HG03064 (cell line): ENCODE measurements around the gene CELSR1.

Source experiments
- ATAC-seq: cut with Tn5 transposase; IDR thresholded peaks from one replicate; pipeline ENCODE4 v1.9.1; 2021; ENCODE audit warnings: low read depth; ENCODE audit not compliant: unreplicated experiment

CELSR1 gene

DNA sequence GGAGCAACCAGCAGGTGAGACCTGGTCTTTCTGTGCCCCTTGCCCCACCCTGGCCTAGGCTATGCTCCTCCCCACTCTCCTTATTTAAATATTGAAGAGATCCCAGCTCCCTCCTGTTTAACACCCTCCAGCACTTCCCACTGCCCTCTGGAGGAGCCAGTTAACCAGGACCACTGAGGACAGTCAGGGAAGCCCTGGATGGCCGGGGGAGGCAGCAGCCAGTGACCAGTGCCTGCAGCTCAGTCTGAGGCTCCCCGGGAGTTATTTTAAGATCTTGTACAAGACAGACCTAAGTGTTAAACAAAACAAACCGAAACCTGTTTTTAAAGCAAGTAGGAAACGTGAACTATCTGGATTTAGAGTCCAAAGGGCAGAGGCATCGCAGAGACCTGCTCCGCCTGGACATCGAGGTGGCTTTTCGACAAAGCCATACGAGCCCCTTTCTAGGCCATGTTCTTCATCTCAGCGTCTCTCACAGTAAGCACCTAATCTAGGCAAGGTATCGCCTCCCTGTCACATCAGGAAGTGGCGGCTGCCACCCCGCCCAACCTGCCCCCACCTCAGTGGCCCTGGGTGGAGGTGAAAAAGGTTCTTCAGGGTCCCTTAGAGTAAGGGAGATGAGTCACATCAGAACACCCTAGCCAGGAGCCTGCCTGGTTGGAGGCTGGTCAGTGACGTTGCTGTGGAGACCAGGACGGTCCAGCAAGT lies 166.7 kb downstream of the CELSR1 start:
- no peak for ATAC-seq

DNA sequence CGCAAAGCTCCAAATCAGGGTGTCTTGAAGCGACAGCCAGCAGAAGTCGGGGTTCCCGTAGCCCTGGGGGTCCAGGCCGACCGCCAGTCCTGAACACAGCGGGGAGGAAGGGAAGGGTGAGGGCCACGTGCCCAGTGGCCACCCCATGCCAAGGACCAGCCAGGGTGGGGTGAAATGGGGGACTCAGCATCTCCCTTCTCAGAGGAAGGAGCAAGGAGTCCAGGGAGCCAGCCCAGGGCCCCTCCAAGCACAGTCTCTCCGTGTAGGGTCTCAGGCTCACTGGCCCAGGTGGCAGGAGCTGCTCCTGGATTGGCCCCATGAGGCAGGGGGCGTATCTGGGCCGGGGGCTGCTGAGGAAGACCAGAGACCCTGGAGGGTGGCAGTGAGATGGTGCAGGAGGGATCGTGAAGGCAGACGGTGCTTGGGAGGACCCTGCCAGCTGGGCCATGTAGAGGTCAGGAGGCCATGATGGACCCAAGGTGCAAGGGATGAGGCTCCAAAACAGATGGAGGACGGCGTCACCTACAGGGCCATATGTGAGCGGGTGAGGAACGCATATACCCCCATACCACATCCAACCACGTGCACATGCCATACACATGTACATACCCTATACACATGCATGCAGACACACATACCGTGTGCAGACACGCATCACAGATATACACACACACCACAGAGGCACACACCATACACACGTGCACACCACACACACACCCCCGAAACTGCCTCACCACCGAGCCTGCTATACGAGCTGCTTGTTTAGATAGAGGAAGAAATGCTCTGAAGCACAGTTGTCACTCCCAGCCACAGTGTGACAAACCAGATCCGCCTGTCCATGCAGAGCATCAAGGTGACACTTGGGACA lies 167.5 kb downstream of the CELSR1 start:
- no peak for ATAC-seq

DNA sequence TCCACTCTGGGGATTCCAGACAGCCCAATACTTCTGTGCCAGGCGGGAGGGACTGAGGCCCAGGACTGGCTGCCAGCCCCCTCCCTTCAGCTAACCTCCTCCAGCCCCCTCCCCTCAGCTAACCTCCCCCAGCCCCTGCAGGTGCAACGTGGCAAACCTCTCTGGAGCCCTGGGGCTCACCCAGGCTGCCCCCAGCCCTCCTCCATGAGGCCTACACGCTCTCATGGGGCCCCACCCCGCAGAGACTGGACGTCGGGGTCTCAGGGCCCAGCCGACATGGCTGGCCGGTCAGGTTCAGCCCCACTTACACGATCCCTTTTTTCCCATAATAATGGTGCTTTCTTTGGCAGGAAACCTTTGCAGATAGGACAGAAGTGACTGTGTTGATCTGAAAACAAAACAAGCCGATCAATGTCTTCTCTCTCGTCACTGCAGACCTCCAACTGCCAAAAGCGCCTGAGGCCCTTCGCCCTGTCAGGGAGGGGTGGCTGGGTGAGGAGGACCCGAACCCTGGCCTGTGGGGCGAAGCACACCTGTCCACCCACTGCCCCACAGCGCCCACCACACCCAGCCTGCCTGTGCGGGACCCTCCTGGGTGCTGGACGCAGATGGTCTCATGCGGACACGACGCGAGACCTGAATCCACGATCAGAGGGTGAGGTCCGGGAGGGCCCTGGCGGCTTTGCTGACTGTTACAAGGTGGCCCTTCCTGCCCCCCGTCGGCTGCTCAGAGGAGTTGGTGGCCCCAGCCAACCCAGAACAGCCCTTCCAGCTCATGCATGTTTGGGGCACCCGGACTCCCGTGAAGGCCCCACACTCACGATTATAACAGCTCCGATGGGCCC lies 168.3 kb downstream of the CELSR1 start:
- ATAC-seq, result no peak

DNA sequence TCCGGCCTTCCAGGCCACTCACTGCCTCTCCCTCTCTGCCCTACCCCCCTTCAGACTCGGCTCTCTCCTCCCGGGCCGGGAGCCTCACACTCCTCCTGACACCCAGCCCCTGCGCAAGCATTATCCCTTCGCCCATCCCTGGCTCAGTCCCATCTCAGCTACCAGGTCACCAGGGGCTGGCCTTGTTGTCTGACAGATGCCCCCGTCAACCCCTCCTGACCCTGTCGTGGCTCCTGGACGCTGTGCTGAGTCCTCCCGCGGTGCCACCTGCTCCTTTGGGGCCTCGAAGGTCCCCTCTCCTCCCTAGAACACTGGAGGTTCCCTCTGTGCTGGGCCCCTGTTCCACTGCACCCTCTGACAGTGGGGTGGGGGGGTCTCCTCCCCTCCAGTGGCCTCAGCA lies 169.0 kb downstream of the CELSR1 start:
- ATAC-seq, result no peak

DNA sequence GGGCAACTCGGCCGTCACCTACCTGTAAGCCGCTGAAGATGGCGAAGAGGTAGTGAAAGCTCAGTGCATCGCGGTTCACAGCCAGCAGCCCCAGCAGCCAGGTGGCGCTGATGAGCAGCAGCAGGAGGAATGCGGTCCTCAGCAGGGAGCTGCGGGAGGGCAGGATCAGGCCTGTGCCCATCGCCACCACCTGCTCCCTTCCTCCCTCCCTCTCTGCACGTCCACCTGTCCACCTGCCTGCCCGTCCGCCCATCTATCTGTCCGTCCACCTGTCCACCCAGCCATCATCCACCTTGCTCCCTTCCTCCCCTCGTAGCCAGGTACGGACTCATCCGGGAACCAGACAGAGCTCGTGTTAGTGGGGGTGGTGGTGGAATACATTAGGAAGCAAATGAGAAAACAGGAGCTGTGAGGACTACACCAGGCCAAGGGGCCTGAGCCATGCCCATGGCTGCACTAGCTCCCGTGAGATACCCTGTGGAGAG lies 169.7 kb downstream of the CELSR1 start:
- no peak for ATAC-seq

DNA sequence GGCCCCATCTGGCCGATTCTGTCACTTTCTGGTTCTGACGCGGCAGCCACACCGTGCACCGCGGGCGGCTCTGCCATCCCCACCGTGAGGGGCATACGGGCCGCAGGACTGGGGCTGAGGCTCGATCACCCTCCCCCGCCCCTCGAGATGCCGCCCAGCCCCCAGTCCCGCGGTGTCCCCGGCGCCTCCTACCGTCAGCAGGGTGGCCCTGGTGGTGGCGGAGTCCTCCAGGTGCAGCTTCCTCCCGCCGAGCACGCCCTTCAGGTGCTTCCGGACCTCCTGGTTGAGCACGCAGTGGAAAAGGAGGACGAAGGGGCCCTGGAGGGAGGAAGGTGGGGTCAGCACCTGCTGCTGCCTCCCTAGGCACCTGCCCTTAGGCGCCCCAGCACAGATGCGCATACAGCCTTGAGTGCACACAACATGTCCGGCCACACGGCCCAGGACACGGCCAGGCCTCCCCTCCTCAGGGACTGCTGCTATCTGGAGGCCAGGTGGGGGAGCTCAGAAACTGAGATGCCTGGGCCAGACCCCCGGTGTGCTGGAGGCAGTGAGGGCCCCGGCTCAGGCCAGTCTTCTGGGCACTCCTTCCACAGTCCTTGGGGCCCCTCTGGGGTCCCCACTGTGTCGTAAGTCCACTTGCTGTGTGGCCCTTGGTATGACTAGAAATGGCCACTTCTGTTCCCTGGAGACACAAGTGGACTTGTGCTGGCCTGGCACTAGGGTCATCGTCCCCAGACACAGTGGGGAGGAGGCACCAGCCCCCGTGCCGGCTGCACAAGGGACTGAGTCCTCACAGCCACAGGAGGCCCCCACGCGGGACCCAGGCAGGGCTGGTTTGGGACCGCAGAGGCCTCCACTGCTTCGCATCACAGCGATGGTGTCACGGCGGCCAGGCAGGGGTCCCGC lies 170.4 kb downstream of the CELSR1 start:
- ATAC-seq, result no peak

DNA sequence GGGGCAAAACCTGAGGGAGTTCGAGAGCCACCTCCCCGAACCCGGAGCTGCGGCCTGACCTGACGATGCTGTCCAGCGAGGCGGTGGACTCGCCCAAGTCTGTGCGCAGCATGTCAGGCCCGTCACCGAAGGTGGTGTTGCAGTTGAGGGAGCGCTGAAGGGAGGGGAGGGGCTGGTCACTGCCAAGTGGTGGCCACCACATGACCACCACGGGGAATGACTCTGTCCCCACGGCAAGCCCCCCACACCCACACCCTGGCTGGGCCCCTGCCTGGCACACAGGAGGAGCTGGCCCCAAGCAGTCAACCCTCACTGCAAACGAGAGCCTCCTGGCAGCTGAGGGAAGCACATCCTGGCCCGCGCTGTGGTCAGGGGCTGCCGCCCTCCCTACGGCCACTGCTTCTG lies 171.1 kb downstream of the CELSR1 start:
- no peak for ATAC-seq

DNA sequence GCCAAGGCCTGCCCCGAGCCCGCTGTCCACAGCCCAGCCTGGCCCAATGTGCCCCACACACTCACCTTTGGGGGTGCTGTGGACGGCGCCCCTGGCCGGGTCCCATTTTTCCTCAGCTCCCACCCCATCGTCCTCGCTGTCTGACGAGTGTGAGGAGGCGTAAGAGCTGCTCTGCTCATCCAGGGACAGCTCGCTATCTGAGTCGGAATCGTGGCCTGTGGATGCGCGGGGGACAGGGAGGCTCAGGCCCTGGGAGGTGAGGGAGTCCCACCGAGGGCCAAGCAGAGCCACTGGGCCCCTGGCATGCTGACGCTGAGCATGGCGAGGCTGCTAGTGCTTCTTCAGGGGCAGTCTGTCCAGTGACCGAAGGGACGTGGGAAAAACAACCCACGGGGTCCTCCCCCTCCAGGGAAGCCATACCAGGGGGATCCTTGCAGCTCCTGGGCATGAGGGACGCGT lies 172.2 kb downstream of the CELSR1 start:
- ATAC-seq, result no peak

DNA sequence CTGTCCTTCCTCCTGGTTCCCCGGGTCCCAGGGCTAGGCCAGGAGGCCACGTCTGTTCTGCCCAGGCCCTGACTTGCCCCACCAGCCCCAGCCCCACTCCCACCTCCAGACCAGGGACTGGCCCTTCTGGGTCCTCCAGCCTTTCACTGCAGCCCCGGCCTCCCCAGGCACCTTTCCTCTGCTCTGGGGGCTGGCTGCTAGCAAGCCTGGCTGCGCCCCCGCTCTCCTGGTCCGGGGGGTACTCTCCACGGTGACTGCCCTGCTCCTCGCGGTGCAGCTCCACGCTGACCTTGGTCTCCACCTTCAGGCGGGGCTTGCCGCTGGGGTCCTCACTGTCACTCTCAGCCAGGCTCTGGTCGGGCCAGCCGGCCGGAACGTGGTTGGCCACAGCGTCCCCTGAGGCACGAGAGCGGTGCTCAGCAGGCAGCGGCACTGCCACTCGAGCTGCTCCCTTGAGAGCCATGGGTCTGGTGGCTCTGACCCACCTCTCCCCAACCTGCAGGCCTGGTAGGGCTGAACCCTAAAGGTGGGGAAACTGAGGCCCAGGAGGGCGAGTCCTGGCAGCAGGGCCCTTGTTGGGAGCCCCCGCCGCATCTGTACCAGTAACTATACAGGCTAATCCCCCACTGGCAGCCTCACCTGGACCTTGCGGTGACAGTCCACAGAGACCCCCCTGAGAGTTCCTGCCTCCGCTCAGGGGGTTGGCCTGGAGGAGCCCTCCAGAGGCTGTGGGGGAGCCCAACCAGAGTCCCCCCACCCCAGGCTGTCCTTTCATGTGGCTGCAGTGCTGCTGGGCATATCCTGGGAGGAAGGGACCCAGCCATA lies 172.9 kb downstream of the CELSR1 start:
- ATAC-seq, result no peak

DNA sequence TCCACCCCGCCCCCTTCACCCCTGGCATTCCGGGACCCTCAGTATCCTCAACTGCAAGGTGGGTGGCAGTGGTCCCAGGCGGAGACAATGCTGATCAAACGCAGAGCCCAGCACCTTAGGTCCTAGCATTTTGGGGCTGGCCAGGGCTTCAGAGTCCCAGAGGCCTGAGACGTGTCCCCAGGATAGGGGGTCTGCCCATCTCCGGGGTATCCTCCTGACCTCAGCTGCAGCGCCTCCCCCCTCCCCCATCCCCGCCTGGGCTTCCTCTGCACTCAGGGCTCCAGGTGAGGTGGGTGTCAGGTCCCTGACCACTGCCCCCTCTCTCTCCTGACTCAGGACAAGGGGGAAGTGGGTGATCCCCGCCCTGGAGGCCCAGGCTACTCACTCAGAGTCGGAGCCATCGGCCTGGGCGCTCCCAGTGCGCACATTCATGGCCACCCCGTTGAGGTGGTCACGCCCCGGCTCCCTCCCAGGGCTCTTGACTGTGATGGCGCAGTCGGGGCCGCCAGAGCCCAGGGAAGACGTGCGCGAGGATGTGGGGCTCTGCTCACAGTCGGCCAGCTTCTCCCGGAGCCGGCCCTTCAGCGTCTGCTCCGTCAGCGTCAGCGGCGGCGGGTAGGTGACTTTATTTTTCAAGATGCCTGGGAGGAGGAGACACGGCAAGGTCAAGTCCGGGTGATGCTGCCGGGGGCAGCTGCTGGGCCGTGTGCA lies 173.7 kb downstream of the CELSR1 start:
- ATAC-seq, result no peak

DNA sequence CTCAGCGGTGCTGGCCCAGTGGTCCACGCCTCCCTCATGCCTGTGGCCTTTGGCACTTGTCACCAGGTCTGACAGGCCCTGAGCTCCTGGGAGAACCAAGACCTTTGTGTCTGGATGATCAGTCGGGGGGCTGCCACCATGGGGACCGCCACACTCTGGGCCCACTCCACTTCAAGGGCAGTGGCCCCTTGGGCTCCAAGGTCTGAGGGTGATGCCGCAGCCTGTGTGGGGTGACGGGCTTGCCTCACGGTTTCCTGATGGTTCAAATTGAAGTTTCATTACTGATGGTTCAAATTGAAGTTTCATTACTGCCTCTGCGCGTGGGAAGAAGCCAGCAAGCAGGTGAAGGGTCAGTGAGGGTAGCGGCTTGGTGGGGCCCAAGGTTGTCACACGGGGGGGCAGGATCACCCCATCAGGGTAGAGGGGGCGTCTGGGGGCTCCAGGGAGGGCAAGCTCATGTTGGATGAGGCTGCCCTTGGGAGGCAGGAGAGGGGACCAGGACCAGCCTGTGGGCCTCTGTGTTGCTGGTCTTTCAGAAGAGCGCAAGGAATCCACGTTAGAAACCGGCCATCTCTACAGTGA lies 174.4 kb downstream of the CELSR1 start:
- no peak for ATAC-seq

DNA sequence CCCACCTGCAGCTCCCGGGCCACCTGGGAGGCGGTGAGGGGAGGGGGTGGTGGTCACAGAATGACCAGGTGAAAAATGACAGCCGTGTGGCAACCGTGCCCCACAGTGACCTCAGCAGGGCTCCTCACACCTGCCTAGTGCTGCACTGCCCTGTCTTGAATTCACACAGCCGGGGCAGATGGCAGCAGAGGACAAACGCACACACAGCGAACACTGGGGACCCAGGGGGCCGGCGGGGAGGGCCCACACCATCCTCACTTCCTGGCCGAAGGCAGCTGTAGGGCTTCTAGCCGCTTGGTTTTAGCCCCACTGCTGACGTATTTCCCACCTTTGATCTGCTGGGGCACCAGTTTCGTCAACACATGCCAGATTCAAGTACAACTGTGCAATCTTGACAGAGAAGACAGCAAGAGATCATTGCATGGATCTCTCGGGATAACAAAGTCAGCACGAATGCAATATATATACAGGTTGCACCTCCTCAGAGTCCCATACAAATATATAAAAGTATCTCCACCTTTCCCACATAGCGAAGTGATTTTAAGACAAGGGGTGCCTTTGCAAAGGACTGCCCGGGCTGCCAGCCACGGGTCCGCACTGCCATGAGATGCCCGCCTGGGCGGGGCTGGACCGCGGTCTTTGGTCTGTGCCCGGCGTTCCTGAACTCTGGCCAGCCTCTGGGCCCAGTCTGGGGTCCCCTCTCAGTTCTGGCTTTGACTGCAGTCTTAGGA lies 175.1 kb downstream of the CELSR1 start:
- ATAC-seq, result no peak

DNA sequence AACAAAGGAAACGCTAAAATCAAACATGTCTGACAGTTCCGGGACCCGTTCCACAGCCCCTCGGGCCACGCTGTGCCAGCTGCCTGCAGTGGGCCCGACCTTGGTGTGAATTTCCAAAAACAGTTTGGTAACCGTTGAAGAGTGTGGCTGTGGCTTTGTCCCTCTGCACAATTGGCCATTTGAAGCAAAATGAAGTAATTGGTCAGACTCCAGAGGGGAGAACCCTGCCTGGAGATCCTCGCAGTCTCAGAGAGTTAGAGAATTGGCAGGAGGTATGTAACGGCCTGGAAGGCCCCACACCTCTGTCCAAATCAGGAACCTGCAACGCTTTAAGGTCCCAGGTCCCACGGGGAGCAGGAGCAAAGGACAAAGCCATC lies 175.6 kb downstream of the CELSR1 start:
- no peak for ATAC-seq

DNA sequence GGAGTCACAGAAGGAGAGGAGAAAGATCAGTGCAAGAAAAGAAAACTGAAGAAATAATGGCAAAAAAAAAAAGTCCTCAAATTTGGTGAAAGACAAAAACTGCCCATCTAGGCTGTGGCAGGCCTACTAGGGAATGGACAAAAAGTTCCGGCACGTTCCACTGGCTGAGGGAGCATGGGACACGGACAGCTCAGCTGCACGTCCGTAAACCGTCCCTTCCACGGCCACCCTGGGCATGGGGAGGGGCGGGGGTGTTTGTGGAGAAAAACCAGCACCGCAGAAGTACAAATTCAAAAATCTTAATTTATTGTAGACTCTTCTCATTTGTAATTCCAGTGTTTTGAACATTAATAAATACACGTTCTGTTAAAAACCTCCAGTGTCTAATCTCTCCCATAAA lies 176.5 kb downstream of the CELSR1 start:
- ATAC-seq, result no peak

DNA sequence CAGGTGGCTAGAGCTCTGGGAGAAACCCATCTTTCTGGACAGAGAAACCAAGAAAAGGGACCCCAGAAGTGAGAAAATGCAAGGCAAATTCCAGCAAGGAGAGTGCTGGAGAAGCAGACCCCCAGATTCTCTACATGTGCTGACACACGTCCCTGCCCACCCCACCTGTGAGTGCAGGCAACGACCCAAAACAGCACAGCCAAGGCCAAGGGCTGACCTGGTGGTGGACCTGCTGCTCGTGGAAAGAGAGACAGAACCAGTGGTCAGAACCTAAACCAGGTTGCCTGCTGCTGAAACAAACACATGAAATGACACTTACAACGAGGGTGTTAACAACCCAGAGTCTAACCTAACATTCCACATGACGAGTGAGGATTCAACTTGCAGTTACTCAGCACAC lies 177.3 kb downstream of the CELSR1 start:
- ATAC-seq, result no peak

DNA sequence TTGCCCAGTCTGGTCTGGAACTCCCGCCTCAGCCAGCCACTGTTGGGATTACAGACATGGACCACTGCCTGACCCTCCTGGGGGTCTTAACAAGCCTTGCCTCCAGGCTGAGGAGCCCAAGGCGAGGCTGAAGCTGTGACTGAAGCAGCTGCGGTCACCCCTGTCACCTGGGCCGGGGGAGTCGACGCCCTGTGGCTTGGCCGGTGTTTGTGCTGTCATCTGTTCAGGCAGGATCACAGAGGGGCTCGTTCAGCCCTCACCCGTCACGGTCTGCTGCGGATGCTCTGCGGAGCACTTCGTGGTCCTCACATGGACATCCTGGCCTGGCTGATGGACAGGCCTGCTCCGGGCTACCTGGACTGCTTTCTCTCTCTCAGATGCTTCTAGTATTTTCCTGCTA lies 178.1 kb downstream of the CELSR1 start:
- no peak for ATAC-seq

DNA sequence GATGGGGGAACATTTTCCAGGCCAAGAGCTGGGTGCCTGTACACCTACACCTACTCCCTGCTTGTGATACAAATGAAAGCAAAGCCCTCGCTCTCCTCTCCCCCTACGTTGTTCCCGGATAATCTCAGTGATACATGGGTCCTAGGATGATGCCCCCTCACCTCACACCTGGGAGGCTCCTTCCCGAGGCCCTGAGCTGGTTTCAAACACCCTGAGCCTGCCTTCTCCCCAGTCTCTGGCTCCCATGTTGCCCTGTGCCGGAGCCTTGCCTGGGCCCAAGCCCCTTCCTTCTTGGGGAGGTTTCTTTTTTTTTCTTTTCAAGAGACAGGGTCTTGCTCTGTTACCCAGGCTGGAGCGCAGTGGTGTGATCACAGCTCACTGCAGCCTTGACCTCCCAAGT lies 178.7 kb downstream of the CELSR1 start:
- no peak for ATAC-seq
